Peyer's patch (tissue), 4 donors: Measurements from ENCODE around the gene RECK.

Source experiments
- CTCF ChIP-seq, 6 experiments: fragments of 450-650 bp in 4 of 6; fragments of 200-600 bp in 2 of 6; sonication (generic) in 1 of 6; IDR thresholded peaks; one replicate each; pipeline ENCODE4 v1.5.1; 2017 to 2019; ENCODE audit warnings: antibody characterized with exemption in 6 of 6, mild to moderate bottlenecking in 3 of 6, moderate library complexity in 1 of 6
- POLR2A ChIP-seq, 2 donors: fragments of 450-650 bp; IDR thresholded peaks; one replicate each; pipeline ENCODE4 v1.5.1; 2017; ENCODE audit warnings: antibody characterized with exemption in 2 of 2, mild to moderate bottlenecking in 2 of 2, moderate library complexity in 2 of 2

DNA sequence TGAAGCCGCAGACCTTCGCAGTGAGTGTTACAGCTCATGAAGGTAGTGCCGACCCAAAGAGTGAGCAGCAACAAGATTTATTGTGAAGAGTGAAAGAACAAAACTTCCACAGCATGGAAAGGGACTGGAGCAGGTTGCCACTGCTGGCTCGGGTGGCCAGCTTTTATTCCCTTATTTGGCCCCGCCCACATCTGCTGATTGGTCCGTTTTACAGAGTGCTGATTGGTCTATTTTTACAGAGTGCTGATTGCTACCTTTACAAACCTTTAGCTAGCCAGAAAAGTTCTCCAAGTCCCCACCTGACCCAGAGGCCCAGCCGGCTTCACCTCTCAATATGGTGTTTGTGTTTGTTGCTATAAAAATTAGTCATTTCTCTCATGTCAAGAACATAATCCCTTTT is 49.7 kb downstream of the RECK start:
- TF ChIP-seq POLR2A (IDR thresholded peaks at IDR 0.05) (no peak), CTCF (IDR thresholded peaks at IDR 0.05) (no peak)
